Immature natural killer cell (primary cell): ENCODE results near the gene RDH11. TPM values are rescaled to one million over a fixed set of nuclear protein-coding genes. Genes with fewer than 3 reads are reported as not detected.

ENCODE experiments used
- DNase-seq, 3 donors: peaks; one replicate each; pipeline ENCODE4 v3.0.0; 2022; ENCODE audit warnings: mixed read lengths in 1 of 3
- H3K27ac Mint-ChIP-seq, 6 donors: one replicate each; pipeline ENCODE4 v1.8.0; 2020; ENCODE audit warnings: mixed read lengths in 6 of 6, mild to moderate bottlenecking in 5 of 6, inconsistent platforms in 4 of 6, moderate library complexity in 3 of 6
- H3K27me3 Mint-ChIP-seq, 3 donors: one replicate each; pipeline ENCODE4 v1.8.0; 2020 to 2021; ENCODE audit warnings: low read depth in 3 of 3, mild to moderate bottlenecking in 3 of 3, mixed read lengths in 3 of 3, moderate library complexity in 3 of 3, inconsistent platforms in 1 of 3
- H3K36me3 Mint-ChIP-seq, 3 donors: one replicate each; pipeline ENCODE4 v1.8.0; 2020; ENCODE audit warnings: mixed read lengths in 3 of 3, inconsistent platforms in 2 of 3, mild to moderate bottlenecking in 2 of 3
- H3K4me1 Mint-ChIP-seq, 2 donors: one replicate each; pipeline ENCODE4 v1.8.0; 2020; ENCODE audit warnings: inconsistent platforms in 2 of 2, mild to moderate bottlenecking in 2 of 2, mixed read lengths in 2 of 2, moderate library complexity in 1 of 2
- H3K4me3 Mint-ChIP-seq, 5 donors: one replicate each; pipeline ENCODE4 v1.8.0; 2020; ENCODE audit warnings: mild to moderate bottlenecking in 5 of 5, mixed read lengths in 5 of 5, inconsistent platforms in 3 of 5, moderate library complexity in 3 of 5
- H3K9me3 Mint-ChIP-seq, 6 donors: one replicate each; pipeline ENCODE4 v1.8.0; 2020; ENCODE audit warnings: mild to moderate bottlenecking in 6 of 6, mixed read lengths in 6 of 6, inconsistent platforms in 4 of 6, moderate library complexity in 3 of 6
- polyA plus RNA-seq, 3 donors: library from polyadenylated mRNA; unstranded; fragments of 300-500 nt; fragmentation: Illumina TruSeq; gene quantifications; one replicate each; pipeline ENCODE4 v1.2.3, GENCODE V29; 2021

Gene RDH11
- polyA plus RNA-seq, 3 donors from 2014 or later, result 62.7 to 113 (median 76.1) TPM

DNA sequence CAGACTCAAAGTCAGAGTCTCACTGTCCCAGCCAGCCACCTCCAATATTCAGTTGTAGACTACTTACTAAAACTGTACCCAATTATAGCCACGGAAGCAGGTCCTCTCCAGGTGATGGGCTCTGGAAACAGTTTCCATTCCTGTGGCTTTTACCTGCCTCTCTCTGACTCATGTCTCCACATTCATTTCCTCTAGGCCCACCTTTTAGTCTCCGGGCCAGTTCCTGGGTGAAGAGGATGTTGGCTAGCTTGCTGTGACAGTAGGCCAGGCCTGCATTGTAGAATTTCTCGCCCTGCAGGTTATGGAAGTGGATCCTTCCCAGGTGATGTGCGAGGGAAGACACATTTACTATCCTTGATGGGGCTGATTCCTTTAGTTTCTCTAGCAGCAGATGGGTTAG is 5.6 kb downstream of the RDH11 start:
- DNase-seq, result no peak
- peaks cover 9 to 11% of the 10 kb centered on the region in 2 donors for H3K4me1 Mint-ChIP-seq
- H3K27me3 Mint-ChIP-seq, result no peaks in the 10 kb centered on the region
- peaks cover 11 to 54% (median 25%) of the 10 kb centered on the region in 3 donors for H3K36me3 Mint-ChIP-seq
- H3K9me3 Mint-ChIP-seq, result no peaks in the 10 kb centered on the region
- no peak overlapping the region for H3K27ac Mint-ChIP-seq
- H3K4me3 Mint-ChIP-seq, result no peak overlapping the region

DNA sequence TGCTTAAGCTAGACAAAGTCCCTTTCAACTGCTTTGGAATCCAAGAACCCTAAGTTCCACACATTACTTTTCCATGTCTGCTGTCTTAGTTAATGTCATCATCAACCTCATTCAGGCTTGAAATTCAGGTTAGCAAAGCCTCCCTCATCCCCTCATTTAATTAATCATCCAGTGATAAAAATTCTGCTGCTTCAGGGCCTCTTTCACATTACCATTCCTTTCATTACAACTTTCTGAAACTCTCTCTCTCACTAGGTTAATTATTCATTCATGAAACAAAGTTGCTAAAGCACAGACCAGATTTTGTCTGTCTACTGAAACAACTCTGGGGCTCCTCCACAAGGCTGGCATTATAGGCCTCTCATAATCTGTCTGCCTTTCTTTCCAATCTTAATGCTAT is 11.7 kb downstream of the RDH11 start:
- Mint-ChIP-seq H3K27me3 (no peaks in the 10 kb centered on the region), H3K4me3 (no peak overlapping the region), H3K36me3 (peaks cover 10 to 26% (median 18%) of the 10 kb centered on the region in 3 donors), H3K27ac (peak overlapping the region in 1 of 6 donors; percentile 10), H3K9me3 (no peaks in the 10 kb centered on the region), H3K4me1 (no peaks in the 10 kb centered on the region)
- no peak for DNase-seq

DNA sequence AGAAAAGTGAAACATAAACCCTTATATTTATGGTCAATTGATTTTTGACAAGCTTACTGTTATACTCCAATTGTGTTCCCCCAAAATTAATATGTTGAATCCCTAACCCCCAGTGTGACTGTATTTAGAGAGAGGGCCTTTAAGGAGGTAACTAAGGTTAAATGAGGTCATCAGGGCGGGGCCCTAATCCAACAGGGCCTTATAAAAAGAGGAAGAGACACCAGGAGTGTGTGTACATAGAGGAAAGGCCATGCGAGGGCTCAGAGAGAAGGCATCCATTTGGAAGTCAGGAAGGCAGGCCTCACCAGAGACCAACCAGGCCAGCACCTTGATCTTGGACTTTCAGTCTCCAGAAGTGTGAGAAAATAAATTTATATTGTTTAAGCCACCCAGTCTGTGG is 14.6 kb downstream of the RDH11 start:
- H3K27ac Mint-ChIP-seq, result peak overlapping the region in 1 of 6 donors; percentile 20
- no peaks in the 10 kb centered on the region for H3K27me3 Mint-ChIP-seq
- H3K4me1 Mint-ChIP-seq, result no peaks in the 10 kb centered on the region
- DNase-seq, result no peak
- peaks cover 5 to 12% (median 8%) of the 10 kb centered on the region in 3 donors for H3K36me3 Mint-ChIP-seq
- H3K4me3 Mint-ChIP-seq, result no peak overlapping the region
- no peaks in the 10 kb centered on the region for H3K9me3 Mint-ChIP-seq

DNA sequence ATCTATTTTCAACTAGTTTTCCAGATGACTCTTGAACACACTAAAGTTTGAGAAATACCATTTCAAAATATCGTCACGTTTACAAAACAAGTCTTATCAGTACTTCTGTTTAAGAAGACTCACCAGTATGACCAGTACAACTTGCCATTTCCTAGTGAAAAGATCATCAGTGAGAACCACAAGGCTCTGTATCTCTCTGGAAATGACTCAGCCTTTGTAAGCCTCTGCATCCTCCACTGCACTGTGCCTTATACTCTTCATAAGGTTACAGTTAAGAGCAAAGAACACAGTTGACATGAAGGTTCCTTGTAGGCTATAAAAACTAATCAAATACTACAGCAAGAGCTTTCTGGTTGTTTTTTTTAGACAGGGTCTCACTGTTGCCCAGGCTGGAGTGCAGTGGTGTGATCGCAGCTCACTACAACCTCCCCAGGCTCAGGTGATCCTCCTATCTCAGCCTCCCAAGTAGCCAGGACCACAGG is 15.4 kb downstream of the RDH11 start:
- Mint-ChIP-seq H3K4me1 (peaks cover 0 to 2% of the 10 kb centered on the region in 2 donors), H3K27ac (no peak overlapping the region), H3K27me3 (no peaks in the 10 kb centered on the region), H3K4me3 (no peak overlapping the region), H3K9me3 (no peaks in the 10 kb centered on the region), H3K36me3 (peaks cover 3 to 9% (median 4%) of the 10 kb centered on the region in 3 donors)
- no peak for DNase-seq

DNA sequence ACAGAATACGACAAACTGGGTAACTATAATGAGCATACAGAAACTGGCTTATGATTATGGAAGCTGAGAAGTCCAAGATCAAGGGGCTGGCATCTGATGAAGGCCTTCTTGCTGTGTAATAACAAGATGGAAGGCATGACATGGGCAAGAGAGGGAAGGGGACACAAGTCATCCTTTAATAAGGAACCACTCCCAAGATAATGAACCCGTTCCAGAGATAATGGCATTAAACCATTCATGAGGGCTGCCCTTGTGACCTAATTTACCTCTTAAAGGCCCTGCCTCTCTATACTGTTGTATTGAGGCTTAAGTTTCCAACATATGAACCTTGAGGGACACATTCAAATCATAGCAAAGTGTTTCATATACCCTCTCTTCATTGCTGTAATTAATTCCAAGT is 16.6 kb downstream of the RDH11 start:
- Mint-ChIP-seq H3K4me1 (peaks cover 1 to 2% of the 10 kb centered on the region in 2 donors), H3K36me3 (peaks cover 0 to 9% (median 3%) of the 10 kb centered on the region in 3 donors), H3K27ac (no peak overlapping the region), H3K9me3 (no peaks in the 10 kb centered on the region), H3K4me3 (no peak overlapping the region), H3K27me3 (no peaks in the 10 kb centered on the region)
- DNase-seq, result no peak

DNA sequence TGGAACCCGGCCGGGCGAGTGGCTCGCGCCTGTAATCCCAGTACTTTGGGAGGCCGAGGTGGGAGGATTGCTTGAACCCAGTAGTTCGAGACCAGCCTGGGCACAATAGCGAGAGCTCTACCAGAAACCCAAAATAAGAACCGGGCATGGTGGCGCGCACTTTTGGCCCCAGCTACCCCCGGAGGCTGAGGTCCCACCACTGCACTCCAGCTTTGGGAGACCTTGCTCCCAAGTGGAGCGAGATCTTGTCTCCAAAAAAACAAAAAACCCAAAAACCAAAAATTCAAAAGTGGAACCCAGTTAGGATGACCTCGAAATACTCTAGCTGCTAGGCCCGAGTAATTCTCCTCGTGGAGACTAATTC is 20.4 kb downstream of the RDH11 start:
- peak overlapping the region; percentile 89 to 96 (median 92) for H3K4me3 Mint-ChIP-seq
- peaks cover 0 to 2% (median 0%) of the 10 kb centered on the region in 3 donors for H3K27me3 Mint-ChIP-seq
- H3K36me3 Mint-ChIP-seq, result peaks cover 0 to 5% (median 0%) of the 10 kb centered on the region in 3 donors
- H3K4me1 Mint-ChIP-seq, result peaks cover 33 to 35% of the 10 kb centered on the region in 2 donors
- DNase-seq, result no peak
- H3K27ac Mint-ChIP-seq, result peak overlapping the region; percentile 75 to 94 (median 90)
- peaks cover 0 to 2% (median 0%) of the 10 kb centered on the region in 6 donors for H3K9me3 Mint-ChIP-seq

DNA sequence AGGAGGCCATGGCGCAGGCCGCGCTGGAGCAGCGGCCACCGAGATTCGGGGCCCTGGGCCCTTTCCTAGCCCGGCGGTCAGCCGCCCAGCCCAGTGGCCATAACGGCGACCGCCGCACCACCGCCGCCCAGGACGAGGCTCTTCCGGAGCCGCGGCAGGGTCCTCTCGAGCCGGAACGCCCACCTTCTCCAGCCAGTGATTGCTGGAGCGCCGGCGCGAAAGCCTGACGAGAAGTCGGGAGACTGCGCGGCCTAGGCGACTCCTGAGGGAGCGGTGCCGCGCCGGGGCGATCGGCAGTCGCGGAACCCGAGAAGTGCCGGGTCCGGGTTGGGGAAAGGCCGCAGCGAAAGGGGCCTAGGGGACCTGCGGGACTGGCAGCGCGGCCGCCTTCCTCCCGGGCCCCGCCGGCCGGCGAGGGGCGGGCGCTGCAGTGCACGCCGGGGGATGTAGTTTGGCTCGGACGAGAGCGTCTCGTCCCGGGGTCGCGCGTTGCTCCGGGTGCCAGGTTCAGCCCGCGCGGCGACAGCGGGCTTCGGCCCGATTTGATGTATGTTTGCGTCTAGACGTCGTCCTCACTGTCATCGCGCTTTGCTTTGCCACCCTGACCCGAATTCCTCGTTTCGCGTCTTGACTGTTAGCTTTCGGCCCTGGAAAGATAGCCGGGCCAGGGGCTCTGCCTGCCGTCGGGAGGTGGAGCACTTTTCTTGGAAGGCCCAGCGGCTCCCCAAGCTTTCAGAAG is 20.9 kb downstream of the RDH11 start, which contains the start of gene VTI1B:
Gene VTI1B, minus strand, starts transcription at position 153 of the 739 bp plus-strand sequence. Its CDS starts 143 bp downstream, at position 10.
- Mint-ChIP-seq H3K9me3 (peaks cover 0 to 2% (median 0%) of the 10 kb centered on the region in 6 donors), H3K27me3 (peaks cover 0 to 2% (median 0%) of the 10 kb centered on the region in 3 donors), H3K27ac (peak within 1 kb of the TSS; percentile 80 to 94 (median 92)), H3K4me3 (peak within 1 kb of the TSS; percentile 89 to 96 (median 93)), H3K4me1 (peaks cover 38 to 40% of the 10 kb centered on the region in 2 donors), H3K36me3 (peaks cover 0 to 5% (median 0%) of the 10 kb centered on the region in 3 donors)
- DNase-seq, result peak; percentile 83 to 85 (median 84)

DNA sequence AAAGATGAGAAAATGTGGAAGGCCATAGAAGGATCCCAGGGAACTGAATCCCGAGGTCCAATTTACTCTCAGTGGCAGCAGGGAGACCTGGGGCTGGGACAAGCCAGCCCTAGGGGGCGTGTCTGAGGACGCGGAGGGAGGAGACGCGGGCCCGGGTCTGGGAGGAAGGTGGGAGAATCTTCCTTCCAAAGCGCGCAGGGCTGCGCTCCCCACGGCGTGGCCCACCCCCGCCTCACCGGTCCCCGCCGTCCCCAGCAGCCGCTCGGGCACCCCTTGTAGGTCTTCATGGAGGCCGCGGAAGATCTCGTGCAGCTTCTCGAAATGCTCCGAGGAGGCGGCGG is 21.5 kb downstream of the RDH11 start:
- peaks cover 43 to 46% of the 10 kb centered on the region in 2 donors for H3K4me1 Mint-ChIP-seq
- peaks cover 0 to 2% (median 0%) of the 10 kb centered on the region in 6 donors for H3K9me3 Mint-ChIP-seq
- peak overlapping the region; percentile 80 to 94 (median 92) for H3K27ac Mint-ChIP-seq
- H3K4me3 Mint-ChIP-seq, result peak overlapping the region; percentile 89 to 96 (median 93)
- peaks cover 0 to 2% (median 0%) of the 10 kb centered on the region in 3 donors for H3K27me3 Mint-ChIP-seq
- peak in 2 of 3 donors; percentile 50 to 54 for DNase-seq
- peaks cover 0 to 5% (median 0%) of the 10 kb centered on the region in 3 donors for H3K36me3 Mint-ChIP-seq

DNA sequence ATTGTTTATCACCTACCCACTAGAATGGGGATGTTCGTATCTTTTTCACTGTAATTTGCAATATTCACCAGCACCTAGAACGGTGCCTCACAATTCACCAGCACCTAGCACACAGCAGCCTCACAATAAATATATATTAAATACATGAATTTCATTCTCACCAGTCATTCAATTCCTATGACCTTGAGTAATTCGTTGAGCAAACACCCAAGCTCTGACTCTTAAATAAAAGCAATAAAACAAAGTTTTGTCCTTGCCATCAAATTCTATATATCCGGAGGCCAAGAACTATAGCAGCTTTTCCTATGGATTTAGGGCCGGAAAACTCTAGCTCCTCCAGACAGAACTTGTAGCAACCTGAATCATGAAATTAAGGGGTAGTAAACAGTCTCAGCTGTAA is 22.1 kb downstream of the RDH11 start:
- Mint-ChIP-seq H3K4me1 (peaks cover 50 to 52% of the 10 kb centered on the region in 2 donors), H3K4me3 (peak overlapping the region; percentile 89 to 96 (median 93)), H3K27me3 (peaks cover 0 to 2% (median 0%) of the 10 kb centered on the region in 3 donors), H3K9me3 (peaks cover 0 to 2% (median 0%) of the 10 kb centered on the region in 6 donors), H3K36me3 (peaks cover 0 to 4% (median 0%) of the 10 kb centered on the region in 3 donors), H3K27ac (peak overlapping the region; percentile 56 to 94 (median 88))
- DNase-seq, result no peak

DNA sequence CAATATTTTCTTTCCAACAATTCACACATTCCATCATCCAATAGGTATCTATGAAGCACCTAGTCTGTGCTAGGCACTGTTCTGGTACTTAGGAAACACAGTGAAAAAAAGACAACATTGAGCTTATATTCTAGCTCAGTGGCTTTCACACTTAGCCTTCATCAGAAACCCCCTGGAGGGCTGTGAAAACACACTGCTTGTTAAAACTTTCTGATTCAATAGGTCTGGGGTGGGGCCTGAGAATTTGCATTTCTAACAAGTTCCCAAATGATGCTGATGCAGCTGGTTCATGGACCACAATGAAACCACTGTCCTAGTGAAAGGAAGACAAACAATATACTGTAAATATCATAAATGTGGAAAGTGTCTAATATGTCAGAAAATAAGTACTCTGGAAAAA is 27.0 kb downstream of the RDH11 start:
- peaks cover 0 to 2% (median 0%) of the 10 kb centered on the region in 3 donors for H3K27me3 Mint-ChIP-seq
- H3K36me3 Mint-ChIP-seq, result no peaks in the 10 kb centered on the region
- peaks cover 0 to 2% (median 0%) of the 10 kb centered on the region in 6 donors for H3K9me3 Mint-ChIP-seq
- peak; percentile 52 to 57 (median 52) for DNase-seq
- peak overlapping the region; percentile 53 to 84 (median 62) for H3K4me3 Mint-ChIP-seq
- H3K4me1 Mint-ChIP-seq, result peaks cover 80 to 85% of the 10 kb centered on the region in 2 donors
- peak overlapping the region; percentile 82 to 94 (median 88) for H3K27ac Mint-ChIP-seq

DNA sequence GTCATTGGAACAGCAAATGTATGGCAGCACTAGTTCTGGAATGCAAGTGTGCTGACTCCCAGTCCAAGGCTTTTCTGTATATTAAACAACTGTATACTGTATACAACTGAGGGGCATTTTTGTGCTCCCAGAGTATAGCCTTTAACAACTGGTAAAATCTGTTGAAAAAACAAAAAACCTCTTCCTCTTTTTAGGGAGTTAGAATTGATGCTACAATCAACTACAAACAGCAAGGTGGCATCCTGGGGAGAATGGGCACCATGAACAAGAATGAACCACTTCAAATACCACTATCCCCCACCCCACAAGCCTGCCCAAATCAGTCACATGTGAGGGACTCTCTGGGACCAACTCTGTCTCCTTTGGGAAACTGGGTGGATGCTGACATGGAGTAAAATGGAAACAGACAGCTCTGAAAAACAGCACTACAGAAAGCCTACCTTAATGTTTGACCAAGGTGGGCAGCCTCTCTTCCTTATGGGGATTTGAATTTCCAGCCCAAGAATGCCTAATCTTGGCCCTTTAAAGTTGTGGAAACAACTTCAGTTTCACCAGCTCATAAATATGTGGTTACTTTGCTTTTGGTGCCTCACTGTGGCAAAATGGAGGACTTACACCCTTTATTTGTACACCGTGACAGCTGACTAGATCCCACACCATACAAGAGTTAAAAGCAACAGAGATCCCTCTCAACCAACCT is 28.7 kb downstream of the RDH11 start:
- peaks cover 0 to 2% (median 0%) of the 10 kb centered on the region in 3 donors for H3K27me3 Mint-ChIP-seq
- peak overlapping the region; percentile 15 to 64 (median 29) for H3K4me3 Mint-ChIP-seq
- no peaks in the 10 kb centered on the region for H3K9me3 Mint-ChIP-seq
- H3K4me1 Mint-ChIP-seq, result peaks cover 77 to 79% of the 10 kb centered on the region in 2 donors
- H3K27ac Mint-ChIP-seq, result peak overlapping the region; percentile 69 to 90 (median 86)
- H3K36me3 Mint-ChIP-seq, result no peaks in the 10 kb centered on the region
- peak; percentile 44 to 48 (median 44) for DNase-seq

DNA sequence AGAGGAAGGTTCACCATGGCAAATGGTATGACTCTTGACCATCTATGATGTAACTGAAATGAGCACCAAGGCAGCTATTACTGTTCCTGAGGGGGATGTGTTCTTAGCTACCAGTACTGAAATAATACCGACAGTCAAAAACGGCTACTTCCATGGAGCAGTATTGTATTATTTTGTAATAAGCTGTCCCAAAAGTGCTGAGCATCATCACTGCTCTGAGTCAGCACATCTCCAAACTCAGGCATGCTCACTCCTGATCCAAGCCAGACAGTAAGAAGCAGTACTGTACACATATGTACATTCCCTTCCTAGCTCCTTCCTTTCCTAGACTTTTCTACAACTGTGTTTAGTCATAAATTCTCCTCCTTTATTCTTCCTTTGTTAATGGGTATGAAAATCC is 29.7 kb downstream of the RDH11 start:
- Mint-ChIP-seq H3K27ac (peak overlapping the region; percentile 69 to 90 (median 86)), H3K4me3 (peak overlapping the region in 1 of 5 donors; percentile 6), H3K36me3 (peaks cover 0 to under 1% (median under 1%) of the 10 kb centered on the region in 3 donors), H3K27me3 (peaks cover 0 to 2% (median 0%) of the 10 kb centered on the region in 3 donors), H3K4me1 (peaks cover 69 to 73% of the 10 kb centered on the region in 2 donors), H3K9me3 (no peaks in the 10 kb centered on the region)
- DNase-seq, result no peak

DNA sequence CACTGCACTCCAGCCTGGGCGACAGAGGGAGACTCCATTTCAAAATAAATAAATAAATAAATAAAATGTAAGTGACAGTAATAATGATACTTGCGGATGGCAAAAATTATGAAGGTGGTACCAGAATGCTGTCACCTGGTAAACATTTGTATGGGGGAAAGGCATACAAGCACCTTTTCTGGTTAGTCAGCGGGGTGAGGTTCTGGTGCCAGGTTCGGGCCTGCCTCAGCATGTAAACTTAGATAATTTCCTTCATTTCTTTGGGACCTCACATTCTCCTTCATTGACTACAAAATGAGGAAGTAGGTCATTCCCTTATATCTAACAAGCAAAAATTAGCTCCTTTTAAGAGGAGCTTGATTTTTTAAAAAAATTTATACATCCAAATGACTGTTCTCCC is 31.9 kb downstream of the RDH11 start:
- no peaks in the 10 kb centered on the region for H3K9me3 Mint-ChIP-seq
- H3K4me1 Mint-ChIP-seq, result peaks cover 53 to 66% of the 10 kb centered on the region in 2 donors
- H3K27me3 Mint-ChIP-seq, result no peaks in the 10 kb centered on the region
- no peak for DNase-seq
- H3K27ac Mint-ChIP-seq, result peak overlapping the region in 2 of 6 donors; percentile 2 to 39
- H3K4me3 Mint-ChIP-seq, result no peak overlapping the region
- peaks cover 1 to 6% (median 5%) of the 10 kb centered on the region in 3 donors for H3K36me3 Mint-ChIP-seq
